ENCODE measurements around the gene LYPD5.

DNA sequence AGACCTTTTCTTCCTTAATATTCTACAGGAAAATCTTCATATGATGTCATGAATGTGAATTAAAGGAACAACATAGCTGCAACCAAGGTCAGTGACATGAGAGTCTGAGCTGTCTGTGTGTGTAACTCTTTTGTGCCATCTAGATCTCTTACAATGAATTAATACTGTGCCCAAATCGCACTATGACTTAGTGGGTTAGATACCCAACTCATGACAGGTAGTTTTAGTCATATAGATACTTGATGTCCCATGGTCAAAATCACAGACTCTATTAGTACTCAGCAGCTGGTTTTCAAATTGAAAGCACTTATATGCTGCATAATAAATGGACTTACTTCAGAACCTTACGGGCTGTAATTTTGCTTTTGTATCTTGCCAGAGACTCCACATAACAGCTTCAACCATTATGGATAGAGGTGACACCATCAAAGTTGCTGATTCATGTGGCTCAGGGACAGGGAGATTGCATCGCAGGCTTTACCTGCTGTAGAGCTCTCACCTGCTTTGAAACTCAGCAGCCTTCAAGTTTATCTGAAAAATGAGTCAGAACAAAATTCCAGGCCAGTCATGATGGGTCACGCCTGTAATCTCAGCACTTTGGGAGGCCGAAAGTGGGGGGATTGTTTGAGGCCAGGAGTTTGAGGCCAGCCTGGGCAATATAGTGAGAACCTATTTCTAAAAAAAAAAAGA lies 12.6 kb upstream of the LYPD5 start:
- no peak for TF ChIP-seq POLR2A (IDR thresholded peaks at IDR 0.05)
- TF ChIP-seq, protein P1, sequence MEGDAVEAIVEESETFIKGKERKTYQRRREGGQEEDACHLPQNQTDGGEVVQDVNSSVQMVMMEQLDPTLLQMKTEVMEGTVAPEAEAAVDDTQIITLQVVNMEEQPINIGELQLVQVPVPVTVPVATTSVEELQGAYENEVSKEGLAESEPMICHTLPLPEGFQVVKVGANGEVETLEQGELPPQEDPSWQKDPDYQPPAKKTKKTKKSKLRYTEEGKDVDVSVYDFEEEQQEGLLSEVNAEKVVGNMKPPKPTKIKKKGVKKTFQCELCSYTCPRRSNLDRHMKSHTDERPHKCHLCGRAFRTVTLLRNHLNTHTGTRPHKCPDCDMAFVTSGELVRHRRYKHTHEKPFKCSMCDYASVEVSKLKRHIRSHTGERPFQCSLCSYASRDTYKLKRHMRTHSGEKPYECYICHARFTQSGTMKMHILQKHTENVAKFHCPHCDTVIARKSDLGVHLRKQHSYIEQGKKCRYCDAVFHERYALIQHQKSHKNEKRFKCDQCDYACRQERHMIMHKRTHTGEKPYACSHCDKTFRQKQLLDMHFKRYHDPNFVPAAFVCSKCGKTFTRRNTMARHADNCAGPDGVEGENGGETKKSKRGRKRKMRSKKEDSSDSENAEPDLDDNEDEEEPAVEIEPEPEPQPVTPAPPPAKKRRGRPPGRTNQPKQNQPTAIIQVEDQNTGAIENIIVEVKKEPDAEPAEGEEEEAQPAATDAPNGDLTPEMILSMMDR (IDR thresholded peaks at IDR 0.05) = no peak
